ENCODE results near the gene FILIP1. TPM values are rescaled to one million over a fixed set of nuclear protein-coding genes. Genes with fewer than 3 reads are reported as not detected.

Gene FILIP1
- total and polyA plus RNA-seq, 2 donors from 2014 or later: 0.80 to 4.6 TPM

DNA sequence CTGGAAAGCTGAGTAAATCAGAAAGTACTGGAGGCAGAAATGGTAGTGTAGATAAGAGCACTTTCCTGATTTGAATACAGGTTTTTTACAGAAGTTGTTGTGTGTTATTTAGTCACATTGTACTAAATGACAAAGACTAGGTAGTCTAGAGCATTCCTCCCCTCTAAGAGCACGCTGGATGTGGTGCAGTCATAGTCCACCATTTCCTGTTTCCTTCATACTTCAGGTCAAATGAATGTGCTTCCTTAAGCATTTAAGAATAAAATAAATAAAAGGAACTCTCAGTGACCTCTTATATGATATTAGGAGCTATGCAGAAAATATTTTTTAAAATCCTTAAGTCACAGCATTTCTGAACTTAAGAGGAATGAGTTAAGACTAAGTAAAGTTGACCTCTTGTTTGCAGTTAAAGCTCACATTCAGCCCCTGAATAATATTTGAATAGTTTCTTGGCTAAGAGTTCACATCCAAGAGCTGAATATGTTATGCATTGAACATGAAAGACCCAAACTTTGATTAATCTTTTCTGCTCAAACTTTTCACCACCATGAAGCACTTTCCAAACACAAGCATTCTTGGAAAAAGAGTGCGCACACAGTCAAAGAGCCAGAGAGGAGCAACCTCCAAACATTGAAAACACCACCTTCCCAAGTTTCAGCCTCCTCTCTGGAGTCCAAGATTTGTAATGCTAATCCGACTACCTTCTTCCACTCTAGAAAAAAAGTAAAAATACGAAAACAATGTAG is 155.6 kb downstream of the FILIP1 start:
- no peak overlapping the region for H3K27ac ChIP-seq (ENCODE audit: low read depth in 2 of 2, low read length in 2 of 2)
- no peak overlapping the region for H3K9ac ChIP-seq (ENCODE audit: low read length in 3 of 3)
- DNase-seq (no peak), FAIRE-seq (no peak)
- intact Hi-C loops (cut with DNase I): no loop called here
- H3K36me3 ChIP-seq (ENCODE audit: control insufficient read depth in 2 of 3, insufficient read depth in 3 of 3, low read length in 3 of 3): no peaks in the 10 kb centered on the region
- H3K27me3 ChIP-seq (ENCODE audit: control insufficient read depth, insufficient read depth, low read length): no peaks in the 10 kb centered on the region
- no peaks in the 10 kb centered on the region for H3K9me3 ChIP-seq (ENCODE audit: control insufficient read depth in 2 of 3, insufficient read depth in 1 of 3, low read length in 3 of 3)
- no peak for TF ChIP-seq CTCF (IDR thresholded peaks at IDR 0.05; ENCODE audit: borderline replicate concordance, extremely low read depth, insufficient read depth)
- no peak overlapping the region for H3K4me3 ChIP-seq (ENCODE audit: low read length in 3 of 3)
- H3K4me1 ChIP-seq (ENCODE audit: control insufficient read depth in 2 of 3, insufficient read depth in 2 of 3, low read depth in 1 of 3, low read length in 3 of 3): no peaks in the 10 kb centered on the region

DNA sequence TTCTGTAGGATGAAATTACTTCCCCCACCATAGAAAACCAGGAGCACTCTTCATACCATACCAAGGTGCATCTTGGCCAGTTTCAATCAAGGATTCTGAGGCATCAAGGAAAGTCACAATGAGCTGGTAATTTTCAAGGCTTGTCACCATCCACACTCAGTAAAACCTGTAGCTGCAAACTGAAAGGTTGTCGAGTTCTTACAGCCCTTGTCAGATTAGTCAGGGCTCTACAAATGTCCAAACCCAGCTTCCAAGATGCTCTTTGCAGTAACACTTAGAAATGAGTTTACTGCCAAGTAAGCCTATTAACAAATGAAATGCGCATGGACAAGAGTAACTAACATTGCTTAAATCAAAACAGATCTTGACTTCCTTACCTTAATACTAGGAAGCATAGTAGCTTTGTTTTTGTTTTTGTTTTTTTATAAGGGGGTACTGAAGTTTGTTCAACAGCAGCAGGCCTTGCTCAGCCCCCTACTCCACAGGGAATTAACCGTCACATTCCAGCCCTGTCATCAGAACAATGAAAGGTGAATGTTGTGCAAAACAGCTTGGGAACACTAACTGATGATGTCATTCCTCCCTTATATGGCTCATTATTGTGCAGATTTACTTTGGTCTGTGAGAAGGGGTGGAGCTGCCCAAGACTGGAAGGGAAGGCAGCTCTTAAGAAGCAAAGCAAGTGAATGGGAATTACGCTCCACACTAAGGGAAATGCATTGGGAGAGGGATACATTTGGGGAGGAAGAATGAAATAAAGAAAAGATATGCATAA is 159.1 kb downstream of the FILIP1 start:
- peak in 3 of 5 donors; percentile 24 to 70 (median 45) for DNase-seq
- TF ChIP-seq CTCF (IDR thresholded peaks at IDR 0.05; ENCODE audit: borderline replicate concordance, extremely low read depth, insufficient read depth): no peak
- Histone ChIP-seq H3K27ac (ENCODE audit: low read depth in 2 of 2, low read length in 2 of 2) (no peak overlapping the region), H3K36me3 (ENCODE audit: control insufficient read depth in 2 of 3, insufficient read depth in 3 of 3, low read length in 3 of 3) (no peaks in the 10 kb centered on the region), H3K9me3 (ENCODE audit: control insufficient read depth in 2 of 3, insufficient read depth in 1 of 3, low read length in 3 of 3) (no peaks in the 10 kb centered on the region), H3K9ac (ENCODE audit: low read length in 3 of 3) (no peak overlapping the region), H3K4me3 (ENCODE audit: low read length in 3 of 3) (no peak overlapping the region), H3K4me1 (ENCODE audit: control insufficient read depth in 2 of 3, insufficient read depth in 2 of 3, low read depth in 1 of 3, low read length in 3 of 3) (no peaks in the 10 kb centered on the region), H3K27me3 (ENCODE audit: control insufficient read depth, insufficient read depth, low read length) (no peaks in the 10 kb centered on the region)
- no peak for FAIRE-seq
- intact Hi-C loops (cut with DNase I): no loop called here

GRCh38 chr6:75333676-75334200 is 159.9 kb downstream of the FILIP1 start:
- H3K9me3 ChIP-seq (ENCODE audit: control insufficient read depth in 2 of 3, insufficient read depth in 1 of 3, low read length in 3 of 3): no peaks in the 10 kb centered on the region
- H3K4me3 ChIP-seq (ENCODE audit: low read length in 3 of 3): no peak overlapping the region
- H3K4me1 ChIP-seq (ENCODE audit: control insufficient read depth in 2 of 3, insufficient read depth in 2 of 3, low read depth in 1 of 3, low read length in 3 of 3): no peaks in the 10 kb centered on the region
- FAIRE-seq: no peak
- intact Hi-C loops (cut with DNase I): no loop called here
- H3K27me3 ChIP-seq (ENCODE audit: control insufficient read depth, insufficient read depth, low read length): no peaks in the 10 kb centered on the region
- no peak for TF ChIP-seq CTCF (IDR thresholded peaks at IDR 0.05; ENCODE audit: borderline replicate concordance, extremely low read depth, insufficient read depth)
- H3K9ac ChIP-seq (ENCODE audit: low read length in 3 of 3): no peak overlapping the region
- no peaks in the 10 kb centered on the region for H3K36me3 ChIP-seq (ENCODE audit: control insufficient read depth in 2 of 3, insufficient read depth in 3 of 3, low read length in 3 of 3)
- no peak for DNase-seq
- H3K27ac ChIP-seq (ENCODE audit: low read depth in 2 of 2, low read length in 2 of 2): no peak overlapping the region

Measured in kidney (tissue), 14 donors.